ENCODE results near the gene P2RX3. TPM values are rescaled to one million over a fixed set of nuclear protein-coding genes. Genes with fewer than 3 reads are reported as not detected.
A peak's percentile ranks its signal among the peaks of the same experiment; 100 is the strongest.
"Not testable (repeated sequence)": the region's sequence is repeated elsewhere in the genome, so short reads cannot be mapped to it uniquely, and the experiment has no call there.

P2RX3 gene
- 0.23 TPM for total RNA-seq (ENCODE audit: unreplicated experiment)
- long read RNA-seq, result 0 reads

GRCh38 chr11:57338142-57338541, at the start of gene P2RX3:
Gene P2RX3, plus strand, starts transcription at chr11:57338352. Its CDS starts 199 bp downstream, at chr11:57338551.
- Mint-ChIP-seq H3K4me3 (ENCODE audit: unreplicated experiment) (peak within 1 kb of the TSS; percentile 71), H3K27me3 (ENCODE audit: unreplicated experiment) (peaks cover 20% of the 10 kb centered on the region), H3K36me3 (ENCODE audit: low read depth, unreplicated experiment) (peaks cover 11% of the 10 kb centered on the region), H3K27ac (ENCODE audit: unreplicated experiment) (peak within 1 kb of the TSS; percentile 81), H3K4me1 (ENCODE audit: unreplicated experiment) (peaks cover 45% of the 10 kb centered on the region), H3K9me3 (ENCODE audit: unreplicated experiment) (no peaks in the 10 kb centered on the region)
- no peak for DNase-seq (ENCODE audit: low spot score)
- no peak for TF ChIP-seq CTCF (IDR thresholded peaks at IDR 0.05; ENCODE audit: unreplicated experiment)

- TF ChIP-seq CTCF (IDR thresholded peaks at IDR 0.05; ENCODE audit: unreplicated experiment), result no peak
- Mint-ChIP-seq H3K4me3 (ENCODE audit: unreplicated experiment) (no peak overlapping the region), H3K27me3 (ENCODE audit: unreplicated experiment) (no peaks in the 10 kb centered on the region), H3K36me3 (ENCODE audit: low read depth, unreplicated experiment) (peaks cover 4% of the 10 kb centered on the region), H3K27ac (ENCODE audit: unreplicated experiment) (peak overlapping the region; percentile 75), H3K4me1 (ENCODE audit: unreplicated experiment) (peaks cover 23% of the 10 kb centered on the region), H3K9me3 (ENCODE audit: unreplicated experiment) (no peaks in the 10 kb centered on the region)
- DNase-seq (ENCODE audit: low spot score), result peak; percentile 38
Observed at GRCh38 chr11:57288771-57289579, 49.2 kb upstream of the P2RX3 start.

- no peak overlapping the region for H3K27ac Mint-ChIP-seq (ENCODE audit: unreplicated experiment)
- H3K27me3 Mint-ChIP-seq (ENCODE audit: unreplicated experiment), result peaks cover 1% of the 10 kb centered on the region
- no peaks in the 10 kb centered on the region for H3K9me3 Mint-ChIP-seq (ENCODE audit: unreplicated experiment)
- H3K36me3 Mint-ChIP-seq (ENCODE audit: low read depth, unreplicated experiment), result no peaks in the 10 kb centered on the region
- H3K4me1 Mint-ChIP-seq (ENCODE audit: unreplicated experiment), result peaks cover 23% of the 10 kb centered on the region
- no peak for TF ChIP-seq CTCF (IDR thresholded peaks at IDR 0.05; ENCODE audit: unreplicated experiment)
- no peak for DNase-seq (ENCODE audit: low spot score)
- no peak overlapping the region for H3K4me3 Mint-ChIP-seq (ENCODE audit: unreplicated experiment)
Observed at GRCh38 chr11:57290288-57290687, 47.9 kb upstream of the P2RX3 start.

- Mint-ChIP-seq H3K27ac (ENCODE audit: unreplicated experiment) (no peak overlapping the region), H3K4me3 (ENCODE audit: unreplicated experiment) (no peak overlapping the region), H3K9me3 (ENCODE audit: unreplicated experiment) (no peaks in the 10 kb centered on the region), H3K36me3 (ENCODE audit: low read depth, unreplicated experiment) (peaks cover 21% of the 10 kb centered on the region), H3K4me1 (ENCODE audit: unreplicated experiment) (peaks cover 8% of the 10 kb centered on the region), H3K27me3 (ENCODE audit: unreplicated experiment) (peaks cover 6% of the 10 kb centered on the region)
- DNase-seq (ENCODE audit: low spot score), result no peak
- TF ChIP-seq CTCF (IDR thresholded peaks at IDR 0.05; ENCODE audit: unreplicated experiment), result no peak
Observed at GRCh38 chr11:57294225-57295131, 43.7 kb upstream of the P2RX3 start.

GRCh38 chr11:57296205-57296604, 41.9 kb upstream of the P2RX3 start:
- Mint-ChIP-seq H3K36me3 (ENCODE audit: low read depth, unreplicated experiment) (peaks cover 37% of the 10 kb centered on the region), H3K27me3 (ENCODE audit: unreplicated experiment) (peaks cover 11% of the 10 kb centered on the region)
- not testable (repeated sequence) for H3K4me1 Mint-ChIP-seq (ENCODE audit: unreplicated experiment); DNase-seq (ENCODE audit: low spot score); H3K27ac Mint-ChIP-seq (ENCODE audit: unreplicated experiment); H3K9me3 Mint-ChIP-seq (ENCODE audit: unreplicated experiment); H3K4me3 Mint-ChIP-seq (ENCODE audit: unreplicated experiment)
